ENCODE results near the gene PRAF2.

The PRAF2 gene

DNA sequence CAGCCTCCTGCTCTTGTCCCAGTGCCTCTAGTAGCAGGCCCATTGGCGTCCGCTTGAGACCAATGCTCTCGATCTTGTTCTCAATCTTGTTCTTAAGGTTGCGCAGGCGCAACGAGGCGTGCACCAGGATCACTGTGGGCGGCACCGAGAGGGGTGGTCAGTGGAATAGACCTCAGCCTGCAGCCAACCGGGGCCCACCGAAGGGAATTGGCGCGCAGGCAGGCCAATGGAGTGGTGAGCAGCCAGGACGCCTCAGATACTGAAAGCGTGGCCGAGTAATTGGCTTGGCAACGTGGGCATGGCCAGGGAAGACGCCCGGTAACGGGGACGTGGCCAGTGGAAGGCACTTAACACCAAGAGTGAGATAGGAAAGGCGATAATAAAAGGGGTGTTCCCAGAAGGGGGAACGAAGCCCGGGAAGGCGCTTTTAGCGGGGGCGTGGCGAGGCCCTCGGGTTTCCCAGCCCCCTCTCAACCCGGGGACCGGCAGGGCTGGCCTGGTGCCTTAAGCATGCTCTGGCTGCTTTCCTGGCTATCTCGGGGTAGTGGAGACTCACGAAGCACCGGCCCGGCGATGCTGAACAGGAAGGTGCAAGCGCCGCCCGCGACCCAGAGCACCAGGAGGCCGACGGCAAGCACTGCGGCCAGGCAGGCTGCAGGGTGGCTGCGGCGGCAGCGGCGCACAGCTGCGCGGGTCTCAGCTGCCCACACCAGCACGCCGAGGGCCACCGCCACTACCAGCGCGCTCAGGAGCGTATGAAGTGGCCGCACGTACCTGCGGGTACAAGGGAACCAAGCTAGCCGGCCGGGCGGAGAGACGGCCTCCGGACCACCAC, 1.7 kb downstream of the PRAF2 start:
- no peak for DNase-seq

GRCh38 chrX:49070988-49071387, 2.8 kb downstream of the PRAF2 start:
- no peak for DNase-seq

DNA sequence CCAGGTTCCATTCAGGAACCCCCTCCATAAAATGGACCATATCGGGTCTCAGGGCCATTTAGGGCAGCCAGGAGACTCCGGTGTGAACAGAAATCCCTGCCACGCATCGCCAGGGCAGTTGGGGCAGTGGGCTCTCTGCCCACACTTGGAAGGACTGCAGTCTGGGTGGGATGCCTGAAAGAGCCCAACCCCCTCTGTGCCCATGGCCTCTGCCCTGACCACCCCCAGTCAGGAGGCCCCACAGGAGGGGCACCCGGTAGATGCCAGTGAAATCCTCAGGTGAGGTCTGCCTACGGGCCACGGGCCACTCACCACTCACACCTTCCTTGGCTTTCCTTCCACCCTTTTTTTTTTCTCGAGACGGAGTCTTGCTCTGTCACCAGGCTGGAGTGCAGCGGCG, 4.8 kb downstream of the PRAF2 start:
- no peak for DNase-seq

- no peak for DNase-seq
Observed at GRCh38 chrX:49067285-49068120, 6.3 kb downstream of the PRAF2 start.

DNA sequence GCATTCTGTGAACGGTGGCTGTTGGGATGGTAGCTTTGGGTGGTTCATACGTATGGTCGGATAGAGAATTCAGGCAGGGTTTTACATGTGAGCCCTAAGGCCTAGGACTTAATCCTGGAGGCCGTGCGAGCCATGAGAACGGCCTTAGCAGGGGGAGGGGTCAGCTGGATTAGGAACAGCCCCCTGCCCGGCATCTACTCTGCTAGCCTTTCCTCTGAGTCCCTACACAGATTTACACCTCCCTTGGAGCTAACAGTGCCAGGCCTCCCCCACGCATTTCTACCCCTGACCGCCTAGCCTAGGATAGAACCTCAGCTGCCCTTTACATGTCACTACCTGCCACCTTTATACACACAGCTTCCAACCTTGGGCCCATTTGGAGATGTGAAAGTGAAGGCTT, 7.1 kb downstream of the PRAF2 start:
- DNase-seq, result no peak

GRCh38 chrX:49066278-49066677, 7.5 kb downstream of the PRAF2 start:
- no peak for DNase-seq

GRCh38 chrX:49064735-49065134, 9.1 kb downstream of the PRAF2 start:
- DNase-seq, result no peak

- no peak for DNase-seq
Observed at GRCh38 chrX:49064303-49064702, 9.5 kb downstream of the PRAF2 start.

DNA sequence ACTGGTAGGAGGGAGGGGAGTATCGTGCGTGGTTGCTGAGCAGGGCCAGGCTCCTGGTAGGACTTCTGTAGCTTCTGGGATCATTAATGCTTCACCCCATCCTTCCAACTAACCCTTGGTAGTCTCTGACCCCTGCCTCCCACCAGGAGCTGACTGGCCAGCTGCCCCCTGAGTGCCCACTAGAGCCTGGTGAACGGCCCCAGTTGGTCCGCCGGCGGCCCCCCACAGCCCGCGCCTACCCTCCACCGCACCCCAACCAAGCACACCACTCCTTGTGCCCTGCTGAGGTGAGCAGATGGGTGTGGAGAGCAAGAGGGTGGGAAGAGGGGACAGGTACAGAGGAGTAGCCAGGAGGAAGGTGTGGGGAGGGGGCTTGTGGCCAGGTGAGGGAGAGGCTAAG, 10.1 kb downstream of the PRAF2 start:
- DNase-seq, result no peak

GRCh38 chrX:49061916-49062315, 11.9 kb downstream of the PRAF2 start:
- no peak for DNase-seq

DNA sequence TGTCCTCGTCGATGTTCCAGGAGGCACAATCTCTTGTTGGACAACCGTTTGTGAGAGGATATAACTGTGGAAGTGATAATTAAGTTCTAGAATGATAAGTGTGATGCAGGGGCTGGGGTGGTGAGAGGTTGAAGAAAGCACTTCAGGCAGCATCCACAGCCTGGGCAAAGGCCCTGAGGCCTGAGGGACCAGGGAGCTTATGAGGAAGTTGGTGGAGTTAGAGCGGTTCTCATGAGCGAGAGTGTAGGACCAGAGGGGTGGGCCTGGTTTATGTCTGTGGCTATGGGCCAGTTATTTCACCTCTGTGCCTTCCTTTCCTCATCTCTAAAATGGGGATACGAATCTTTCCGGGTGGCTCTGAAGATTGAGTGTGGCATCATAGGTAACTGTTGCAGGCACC, 12.3 kb downstream of the PRAF2 start:
- DNase-seq, result no peak

DNA sequence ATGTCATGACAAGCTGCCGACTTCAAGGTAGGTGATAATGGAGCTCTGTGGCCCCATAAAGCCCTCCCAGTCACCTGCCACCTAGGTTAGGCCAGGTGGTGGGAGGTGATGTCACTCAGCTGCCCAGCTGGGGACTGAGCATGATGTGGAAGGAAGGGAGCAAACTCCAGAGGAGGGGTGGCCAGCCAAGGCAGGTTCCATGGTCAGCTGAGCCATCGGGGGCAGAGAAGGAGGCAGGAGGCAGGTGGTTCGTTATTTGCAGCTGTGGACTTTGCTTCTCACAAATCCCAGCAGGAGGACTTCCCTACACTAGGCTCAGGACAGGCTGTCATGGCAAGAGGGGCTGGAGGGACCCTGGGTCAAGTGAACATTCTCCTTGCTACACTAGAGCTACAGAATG, 12.9 kb downstream of the PRAF2 start:
- DNase-seq, result no peak

DNA sequence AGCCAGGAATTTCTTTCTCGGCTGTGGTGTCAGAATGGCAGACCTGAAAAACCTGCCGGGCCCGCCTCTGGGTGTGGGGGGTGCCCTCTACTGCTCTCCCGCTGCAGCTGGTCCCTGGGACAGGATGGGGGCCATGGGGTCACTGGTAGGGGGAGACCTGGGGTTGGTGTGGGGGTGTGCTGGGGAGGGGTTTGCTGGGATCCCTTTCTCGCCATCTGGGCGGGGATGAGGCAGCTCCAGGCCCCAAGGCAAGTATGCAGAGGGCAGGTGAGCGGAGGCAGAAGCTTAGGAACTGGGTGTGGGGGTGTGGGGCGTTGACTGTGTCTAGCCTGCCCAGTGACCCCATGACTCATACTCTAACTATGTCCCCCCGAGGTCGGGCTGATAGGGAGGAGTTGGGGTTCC, 14.1 kb downstream of the PRAF2 start:
- DNase-seq, result no peak

DNA sequence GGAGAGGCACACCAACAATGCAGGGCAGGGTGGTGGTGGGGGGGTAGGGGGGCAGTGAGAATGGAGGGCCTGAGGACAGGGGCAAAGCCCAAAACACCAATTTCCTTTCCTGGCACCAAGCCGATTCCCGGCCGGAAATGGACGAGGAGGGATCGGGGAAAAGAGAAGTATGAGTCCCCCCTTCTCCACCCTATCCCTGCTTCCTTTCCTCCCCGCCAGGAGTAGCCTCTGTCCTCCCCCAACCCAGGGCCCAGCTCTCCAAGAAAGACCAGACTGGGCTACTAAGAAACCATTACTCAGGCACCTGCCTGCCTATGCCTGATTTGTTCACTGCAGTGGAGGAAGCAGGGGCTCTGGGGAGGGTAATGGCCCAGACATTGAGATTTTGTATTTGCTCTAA, 14.6 kb downstream of the PRAF2 start:
- DNase-seq, result no peak

DNA sequence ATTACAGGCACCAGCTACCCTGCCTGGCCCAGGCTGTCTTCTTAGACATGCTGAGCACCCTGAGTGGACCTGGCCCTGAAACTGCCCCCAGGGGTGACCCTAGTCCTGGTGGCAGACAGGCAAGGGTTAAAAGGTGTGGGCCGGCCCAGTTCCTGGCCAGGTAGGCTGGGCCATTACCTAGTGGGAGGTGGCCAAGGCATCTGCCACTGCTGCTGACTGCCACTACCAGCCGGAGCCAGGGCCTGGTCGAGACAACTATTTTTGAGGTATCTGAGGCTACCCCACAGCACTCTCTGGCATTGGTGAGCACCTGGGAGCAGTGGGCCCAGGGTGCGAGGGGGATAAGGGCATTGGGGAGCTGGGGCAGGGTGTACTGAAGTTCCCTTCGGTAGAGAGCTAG, 15.0 kb downstream of the PRAF2 start, which contains the start of gene CCDC120:
Gene CCDC120 (plus strand): TSS at position 206 of the 400 bp plus-strand sequence. CDS start 3,043 bp downstream, outside the sequence.
- DNase-seq, result no peak

GRCh38 chrX:49054073-49054762, 19.6 kb downstream of the PRAF2 start:
- no peak for DNase-seq

DNA sequence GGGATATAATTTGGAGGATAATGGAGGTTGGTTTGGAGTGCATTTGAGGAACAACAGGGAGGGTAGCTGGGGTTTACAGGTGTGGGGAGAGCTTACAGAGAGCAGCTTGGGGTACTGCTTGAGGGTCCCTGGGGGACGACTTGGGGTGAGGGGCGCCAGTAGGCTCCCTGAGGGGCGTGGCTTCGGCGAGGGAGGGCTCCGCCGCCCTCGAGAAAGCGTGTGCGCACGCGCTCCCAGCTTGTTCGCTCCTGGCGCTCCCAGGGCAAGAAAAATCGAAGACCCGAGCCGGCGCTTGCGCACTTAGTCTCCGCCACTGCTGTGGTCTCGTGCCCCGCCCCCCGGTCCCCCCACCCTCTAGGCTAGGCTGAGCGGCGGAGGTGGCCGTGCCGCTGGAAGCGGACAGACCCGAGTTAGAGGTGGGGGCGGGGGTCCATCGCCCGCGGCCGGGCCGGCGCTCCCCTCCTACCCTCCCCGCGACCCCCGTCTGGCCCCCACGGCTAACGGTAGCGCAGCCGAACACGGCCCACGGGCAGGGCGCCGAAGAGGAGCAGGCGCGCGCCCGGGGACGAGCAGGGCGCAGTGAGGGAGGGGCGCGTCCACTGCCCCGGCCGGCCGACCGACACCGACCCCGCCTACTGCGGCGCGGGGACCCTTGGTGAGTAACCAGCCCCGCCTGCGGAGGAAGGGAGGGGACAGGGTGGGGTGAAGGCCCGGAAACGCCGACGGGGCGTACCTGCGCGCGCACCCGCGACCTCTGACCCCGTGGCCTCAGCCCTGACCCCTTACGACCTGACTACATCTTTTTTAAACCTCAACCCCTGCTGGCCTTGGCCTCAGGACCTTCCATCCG, 20.4 kb downstream of the PRAF2 start:
- peak; percentile 81 for DNase-seq

- no peak for DNase-seq
Observed at GRCh38 chrX:49043987-49044281, 29.9 kb downstream of the PRAF2 start.

DNA sequence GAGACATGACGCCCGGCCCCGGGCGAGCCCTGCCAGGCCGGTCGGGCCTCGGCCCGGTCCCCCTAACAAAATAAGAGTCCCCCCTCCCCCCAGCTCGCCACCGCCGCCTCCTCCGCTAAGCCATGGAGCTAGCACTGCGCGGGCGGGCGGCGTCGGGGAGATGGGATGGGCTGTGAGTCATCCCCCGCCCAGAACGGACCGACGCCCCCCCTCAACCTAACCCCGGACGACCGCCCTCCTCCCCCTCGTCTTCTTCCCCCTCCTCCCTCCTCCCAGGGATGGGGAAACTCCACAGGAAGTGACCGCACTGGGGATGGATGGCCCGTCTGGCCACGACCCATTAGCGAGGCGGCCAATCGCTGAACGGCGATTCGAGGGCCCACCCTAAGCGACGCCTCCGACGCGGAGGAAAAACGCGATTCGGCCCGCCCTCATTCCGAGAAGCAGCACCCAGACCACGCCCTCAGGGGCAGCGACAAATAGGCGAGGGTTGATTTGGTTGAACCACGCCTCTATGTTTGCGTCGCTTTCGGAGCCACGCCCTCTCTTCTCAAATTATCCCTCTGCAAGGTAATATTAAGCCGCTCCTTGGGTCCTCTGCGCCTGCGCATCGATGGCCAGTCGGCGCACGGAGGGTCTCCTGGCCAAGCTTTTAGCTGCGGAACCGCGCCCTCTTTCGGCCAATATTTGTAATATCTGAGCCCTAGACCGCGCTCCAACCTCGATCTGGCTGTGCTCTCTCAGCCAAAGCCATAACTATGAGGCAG, 30.4 kb downstream of the PRAF2 start, which contains the start of gene TFE3:
Gene TFE3 (minus strand): TSS at position 138 of the 767 bp plus-strand sequence. CDS start 131 bp downstream, at position 7.
- DNase-seq, result peak; percentile 99

GRCh38 chrX:49042581-49043219, 31.1 kb downstream of the PRAF2 start:
- no peak for DNase-seq
